GM19328 (cell line): Measurements from ENCODE around the gene FLT3.
"Not testable (repeated sequence)": the region's sequence is repeated elsewhere in the genome, so short reads cannot be mapped to it uniquely, and the experiment has no call there.

Experiments
- ATAC-seq: cut with Tn5 transposase; IDR thresholded peaks from one replicate; pipeline ENCODE4 v1.9.1; 2021; ENCODE audit warnings: mild to moderate bottlenecking, moderate library complexity; ENCODE audit not compliant: unreplicated experiment

The FLT3 gene

GRCh38 chr13:27975564-27976361, 124.6 kb downstream of the FLT3 start:
- no peak for ATAC-seq

DNA sequence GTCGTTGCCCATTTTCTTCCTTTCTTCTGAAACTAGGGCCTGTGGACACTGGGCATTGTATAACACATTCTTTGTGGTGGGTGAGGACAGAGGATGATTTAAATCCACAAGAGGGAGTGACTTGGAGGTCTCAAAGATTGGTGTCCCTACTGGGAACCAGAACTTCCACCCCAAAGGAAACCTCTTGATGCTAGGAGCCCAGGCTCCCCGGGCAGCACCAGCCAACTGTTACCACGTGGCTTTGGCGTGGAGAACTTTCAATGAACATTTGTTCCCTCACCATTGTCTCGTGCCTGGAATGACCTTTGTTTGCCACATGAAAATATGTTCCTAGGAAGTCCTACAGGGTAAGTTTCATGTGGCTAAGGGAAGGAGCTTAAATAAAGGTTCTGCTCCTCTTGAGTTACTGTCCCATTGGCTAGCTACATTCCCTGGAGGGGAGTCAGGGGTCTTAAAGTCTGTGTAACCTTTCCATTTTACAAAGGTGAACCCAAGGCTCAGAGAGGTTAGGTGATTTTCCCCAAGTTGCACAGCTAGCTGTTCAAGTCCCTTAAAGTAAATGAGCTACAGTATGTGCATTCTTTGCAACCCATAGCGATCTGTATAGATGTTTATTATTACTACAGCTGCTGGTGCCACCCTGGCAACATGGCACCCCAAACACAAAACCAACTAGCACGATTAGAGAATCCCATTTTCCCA, 126.3 kb downstream of the FLT3 start:
- no peak for ATAC-seq

DNA sequence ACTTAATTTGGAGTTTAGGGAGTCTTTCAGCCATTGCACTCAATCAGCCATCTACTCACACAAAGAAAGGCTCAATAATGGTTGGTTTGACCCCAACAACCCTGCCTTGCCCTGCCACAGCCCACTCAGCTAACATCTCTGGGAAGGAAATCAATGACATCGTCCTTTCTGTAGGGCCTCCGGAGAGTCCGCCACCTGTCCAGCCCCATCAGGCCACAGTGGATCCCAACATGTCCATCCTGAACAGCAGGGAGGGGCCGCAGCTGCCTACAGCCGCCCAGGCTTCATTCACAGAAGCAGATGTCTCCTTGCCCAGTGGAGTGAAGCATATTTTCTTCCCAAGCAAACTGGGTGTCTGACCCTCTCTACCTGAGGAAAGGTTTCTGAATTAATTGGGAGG, 127.1 kb downstream of the FLT3 start:
- no peak for ATAC-seq

DNA sequence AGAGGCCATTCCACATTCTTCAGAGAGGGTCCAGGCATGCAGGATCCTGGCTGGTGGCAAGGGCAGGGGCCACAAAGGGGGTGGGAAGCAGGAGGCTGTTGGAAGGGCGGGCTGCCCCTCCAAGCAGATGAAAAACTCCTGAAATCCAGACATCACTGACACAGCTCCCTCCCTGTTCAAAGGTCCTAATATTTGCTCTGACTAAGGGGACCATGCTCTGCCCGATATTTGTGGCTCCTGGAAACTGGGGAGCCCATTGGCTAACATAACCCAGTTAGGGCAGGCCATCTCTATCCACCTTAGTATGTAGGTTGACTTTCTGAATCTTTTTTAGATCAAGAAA, 127.9 kb downstream of the FLT3 start:
- ATAC-seq, result no peak

- no peak for ATAC-seq
Measured at GRCh38 chr13:27971776-27972477, 128.4 kb downstream of the FLT3 start.

GRCh38 chr13:27971236-27971645, 129.1 kb downstream of the FLT3 start:
- ATAC-seq, result no peak

DNA sequence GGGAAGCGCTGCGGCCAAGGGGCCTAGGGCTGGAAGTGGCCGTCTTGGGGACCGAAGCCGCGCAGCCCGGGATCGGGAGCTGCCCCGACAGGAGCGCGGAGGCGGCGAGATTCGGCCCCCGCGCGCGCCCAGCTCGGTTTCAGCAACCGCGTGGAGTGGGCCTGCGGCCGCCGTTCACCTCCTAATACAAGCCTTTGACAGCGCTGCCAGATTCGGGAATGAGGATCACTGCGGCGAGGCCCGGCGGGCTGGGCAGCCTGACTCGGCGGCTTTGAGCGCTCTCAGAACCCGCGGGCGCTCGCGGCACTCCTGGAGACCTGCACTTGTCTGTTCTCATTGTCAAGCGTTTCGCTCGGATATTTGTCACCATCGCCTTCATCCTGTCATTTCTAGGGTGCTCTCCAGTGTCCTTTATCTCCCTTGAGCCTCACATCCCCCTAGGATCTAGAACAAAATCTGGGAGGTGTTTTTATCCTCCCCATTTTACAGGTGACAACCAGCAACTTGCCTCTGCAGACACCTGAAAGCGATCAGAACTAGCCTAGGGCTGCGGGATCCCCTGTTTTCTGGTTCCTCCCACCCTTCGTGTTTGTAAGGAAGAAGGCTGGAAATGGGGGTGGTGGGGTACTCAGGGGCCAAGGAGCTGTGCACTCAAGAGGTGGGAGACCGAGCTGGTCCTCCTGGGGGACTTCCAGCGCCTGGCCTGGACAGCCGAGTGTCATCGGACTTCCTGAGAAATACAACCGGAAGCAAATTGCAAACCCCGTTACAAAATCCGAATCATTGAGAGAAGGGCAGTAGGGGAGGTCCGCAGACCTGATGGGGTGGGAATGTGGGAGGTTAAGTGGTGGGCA, 129.8 kb downstream of the FLT3 start:
- ATAC-seq, result no peak

DNA sequence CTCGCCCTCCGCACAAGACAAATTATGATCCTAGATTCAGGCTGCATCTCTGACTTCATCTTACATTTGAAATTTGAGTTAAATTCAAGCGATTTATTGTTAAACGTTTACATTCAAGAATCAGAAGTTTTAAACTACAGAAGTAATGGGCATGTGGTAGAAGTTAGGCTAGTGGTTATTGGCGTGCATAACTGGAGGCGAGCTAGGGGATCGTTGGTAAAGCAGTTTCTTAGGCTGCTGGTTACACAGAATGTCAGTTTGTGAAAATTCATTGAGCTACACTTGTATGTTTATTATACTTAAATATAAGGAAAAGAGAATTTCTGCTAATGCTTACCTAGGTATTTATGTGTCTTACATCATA, 130.5 kb downstream of the FLT3 start:
- no peak for ATAC-seq

GRCh38 chr13:27969082-27969865, 131.1 kb downstream of the FLT3 start, which contains the start of gene CDX2:
CDX2 (minus strand) TSS chr13:27969315; CDS start chr13:27969006, 309 bp downstream.
- no peak for ATAC-seq

- no peak for ATAC-seq
Measured at GRCh38 chr13:27968316-27969081, 131.9 kb downstream of the FLT3 start.

DNA sequence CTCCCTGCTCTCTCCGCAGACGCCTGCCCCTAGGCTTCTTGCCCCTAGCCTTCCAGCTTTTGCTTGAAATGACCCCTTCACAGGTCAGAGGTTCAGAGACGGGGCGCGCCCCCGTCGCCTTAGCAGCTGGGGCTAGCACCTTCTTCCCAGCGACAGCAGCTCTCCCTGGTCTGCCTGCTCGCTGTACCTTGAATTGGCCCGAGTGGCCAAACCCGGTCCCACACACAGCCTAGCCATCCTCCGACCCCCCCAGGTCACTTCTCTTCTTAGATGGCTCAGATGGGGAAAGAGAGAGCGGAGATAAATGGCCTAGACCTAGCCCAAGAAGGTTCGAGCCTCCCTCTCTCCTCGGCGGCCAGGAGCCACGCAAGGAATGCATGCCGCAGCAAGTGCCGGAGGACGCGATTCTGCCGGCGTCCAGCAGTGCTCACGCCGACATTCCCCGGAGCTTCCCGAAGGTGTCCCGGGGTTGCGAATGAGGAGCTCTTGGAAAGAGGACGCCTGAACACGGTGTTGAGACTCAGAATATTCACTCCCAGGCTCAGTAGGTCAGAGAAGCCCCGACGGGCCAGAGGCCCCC, 132.6 kb downstream of the FLT3 start:
- ATAC-seq, result no peak

GRCh38 chr13:27967203-27967735, 133.1 kb downstream of the FLT3 start:
- ATAC-seq, result no peak

GRCh38 chr13:27966641-27967202, 133.7 kb downstream of the FLT3 start:
- no peak for ATAC-seq

- ATAC-seq, result no peak
Measured at GRCh38 chr13:27965740-27966640, 134.4 kb downstream of the FLT3 start.

DNA sequence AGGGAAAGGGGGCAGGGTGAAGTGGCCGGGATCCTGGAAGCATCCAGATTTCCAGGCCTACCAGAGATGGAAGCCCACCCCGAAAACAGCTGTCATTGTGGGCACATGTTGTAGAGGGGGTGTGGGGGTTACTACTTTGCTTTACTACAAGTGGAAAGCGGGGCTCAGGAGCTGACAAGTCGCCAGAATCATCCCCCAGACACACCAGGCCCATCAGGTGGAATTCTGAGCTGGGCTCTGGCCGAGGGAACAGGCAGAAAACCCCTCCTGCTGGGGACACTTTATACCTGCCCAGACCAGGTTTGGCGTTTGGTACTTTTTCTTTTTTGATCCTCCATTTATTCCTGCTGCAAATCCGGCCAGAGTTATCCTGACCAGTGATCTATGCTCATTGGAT, 135.0 kb downstream of the FLT3 start:
- ATAC-seq, result no peak

- ATAC-seq, result no peak
Measured at GRCh38 chr13:27964741-27965323, 135.5 kb downstream of the FLT3 start.

DNA sequence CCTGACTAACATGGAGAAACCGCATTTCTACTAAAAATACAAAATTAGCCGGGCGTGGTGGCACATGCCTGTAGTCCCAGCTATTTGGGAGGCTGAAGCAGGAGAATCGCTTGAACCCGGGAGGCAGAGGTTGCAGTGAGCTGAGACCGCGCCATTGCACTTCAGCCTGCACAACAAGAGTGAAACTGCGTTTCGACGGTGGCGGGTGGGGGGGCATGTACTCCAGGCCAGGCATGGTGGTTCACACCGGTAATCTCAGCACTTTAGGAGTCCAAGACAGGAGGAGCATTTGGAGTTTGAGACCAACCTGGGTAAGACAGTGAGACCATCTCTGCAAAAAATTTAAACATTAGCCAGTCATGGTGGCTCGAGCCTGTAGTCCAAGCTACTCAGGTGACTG, 136.2 kb downstream of the FLT3 start:
- not testable (repeated sequence) for ATAC-seq
